CD8-positive, alpha-beta memory T cell (primary cell): ENCODE results near the gene KLK5. TPM values are rescaled to one million over a fixed set of nuclear protein-coding genes. Genes with fewer than 3 reads are reported as not detected.
A peak's percentile ranks its signal among the peaks of the same experiment; 100 is the strongest.

ENCODE experiments used
- CTCF ChIA-PET: fragments of 350-600 bp; sonication (Branson Sonifier 250); formaldehyde crosslinking; loops from one replicate; lab custom pipeline; 2021; ENCODE audit warnings: antibody characterized with exemption; lab: Charles Lee
- POLR2A ChIA-PET: fragments of 350-600 bp; sonication (Branson Sonifier 250); formaldehyde crosslinking; loops from one replicate; lab custom pipeline; 2021; ENCODE audit warnings: antibody characterized with exemption; lab: Charles Lee
- DNase-seq, 5 donors: peaks; one replicate each; pipeline versions ENCODE4 v3.0.0 to v3.0.0-alpha.2; 2020 to 2022; ENCODE audit warnings: mixed read lengths in 1 of 5
- H3K27ac ChIP-seq: one replicate; pipeline ENCODE4 v1.7.0; 2013; ENCODE audit warnings: low read depth, mild to moderate bottlenecking, low read length, moderate library complexity
- H3K27me3 ChIP-seq: 2 replicates; pipeline ENCODE4 v1.7.0; 2013; ENCODE audit warnings: low read length, mild to moderate bottlenecking; ENCODE audit not compliant: insufficient read depth, poor library complexity, severe bottlenecking
- H3K36me3 ChIP-seq: 2 replicates; pipeline ENCODE4 v1.7.0; 2013; ENCODE audit warnings: mild to moderate bottlenecking, low read length, moderate library complexity; ENCODE audit not compliant: insufficient read depth
- H3K4me1 ChIP-seq: 2 replicates; pipeline ENCODE4 v1.7.0; 2013; ENCODE audit warnings: mild to moderate bottlenecking, low read length, moderate library complexity; ENCODE audit not compliant: insufficient read depth
- H3K4me3 ChIP-seq: 2 replicates; pipeline ENCODE4 v1.7.0; 2013; ENCODE audit warnings: mild to moderate bottlenecking, low read length
- H3K9me3 ChIP-seq: 2 replicates; pipeline ENCODE4 v1.7.0; 2013; ENCODE audit warnings: mild to moderate bottlenecking, low read length
- H3K27ac Mint-ChIP-seq, 8 donors: one replicate each; pipeline ENCODE4 v1.8.0; 2020 to 2021; ENCODE audit warnings: mixed read lengths in 8 of 8, mild to moderate bottlenecking in 6 of 8, inconsistent platforms in 3 of 8, moderate library complexity in 3 of 8
- H3K27me3 Mint-ChIP-seq, 2 donors: one replicate each; pipeline ENCODE4 v1.8.0; 2020 to 2021; ENCODE audit warnings: mixed read lengths in 2 of 2, mild to moderate bottlenecking in 1 of 2, moderate library complexity in 1 of 2
- H3K36me3 Mint-ChIP-seq, 3 donors: one replicate each; pipeline ENCODE4 v1.8.0; 2020 to 2021; ENCODE audit warnings: mixed read lengths in 3 of 3, inconsistent platforms in 1 of 3, mild to moderate bottlenecking in 1 of 3
- H3K4me1 Mint-ChIP-seq, 3 donors: one replicate each; pipeline ENCODE4 v1.8.0; 2020 to 2021; ENCODE audit warnings: mixed read lengths in 3 of 3, inconsistent platforms in 1 of 3, mild to moderate bottlenecking in 1 of 3
- H3K4me3 Mint-ChIP-seq, 7 donors: one replicate each; pipeline ENCODE4 v1.8.0; 2020 to 2021; ENCODE audit warnings: mixed read lengths in 7 of 7, mild to moderate bottlenecking in 6 of 7, moderate library complexity in 4 of 7, inconsistent platforms in 2 of 7
- H3K9me3 Mint-ChIP-seq, 5 donors: one replicate each; pipeline ENCODE4 v1.8.0; 2020 to 2022; ENCODE audit warnings: mixed read lengths in 5 of 5, mild to moderate bottlenecking in 3 of 5, moderate library complexity in 2 of 5, inconsistent platforms in 1 of 5
- polyA plus RNA-seq: library from polyadenylated mRNA; unstranded; fragments of 300-500 nt; fragmentation: Illumina TruSeq; gene quantifications from one replicate; pipeline ENCODE4 v1.2.3, GENCODE V29; 2021
- total RNA-seq, 2 experiments: library from RNA; stranded (reverse); gene quantifications; one replicate each; pipeline ENCODE4 v1.2.3, GENCODE V29; 2021

The KLK5 gene
- total and polyA plus RNA-seq, 3 experiments from 2014 or later = not detected

- H3K4me3 Mint-ChIP-seq = no peak overlapping the region
- CTCF ChIA-PET = no interaction called here
These were observed 26.7 kb downstream of the KLK5 start for GRCh38 chr19:50926144-50926543.

GRCh38 chr19:50925734-50926133, 27.1 kb downstream of the KLK5 start:
- Mint-ChIP-seq H3K4me1 (peaks cover 7 to 10% (median 9%) of the 10 kb centered on the region in 3 donors), H3K4me3 (no peak overlapping the region), H3K27me3 (peaks cover 18 to 36% of the 10 kb centered on the region in 2 donors), H3K9me3 (peaks cover 0 to 2% (median 0%) of the 10 kb centered on the region in 5 donors), H3K27ac (no peak overlapping the region), H3K36me3 (peaks cover 0 to 2% (median 0%) of the 10 kb centered on the region in 3 donors)
- peaks cover 7% of the 10 kb centered on the region for H3K27me3 ChIP-seq
- POLR2A ChIA-PET = no interaction called here
- no peak overlapping the region for H3K4me3 ChIP-seq
- no peaks in the 10 kb centered on the region for H3K36me3 ChIP-seq
- peaks cover 4% of the 10 kb centered on the region for H3K4me1 ChIP-seq
- no peaks in the 10 kb centered on the region for H3K9me3 ChIP-seq
- no peak overlapping the region for H3K27ac ChIP-seq
- CTCF ChIA-PET = no interaction called here
- DNase-seq = no peak

More at GRCh38 chr19:50926144-50926543, 26.7 kb downstream of the KLK5 start:
- Mint-ChIP-seq H3K9me3 (peaks cover 0 to 2% (median 0%) of the 10 kb centered on the region in 5 donors), H3K36me3 (peaks cover 0 to 2% (median 0%) of the 10 kb centered on the region in 3 donors), H3K27me3 (peaks cover 20 to 38% of the 10 kb centered on the region in 2 donors), H3K4me1 (peaks cover 7 to 10% (median 9%) of the 10 kb centered on the region in 3 donors), H3K27ac (peak overlapping the region in 1 of 8 donors; percentile 35)
- DNase-seq = no peak
- no peak overlapping the region for H3K4me3 ChIP-seq
- H3K27me3 ChIP-seq = peaks cover 7% of the 10 kb centered on the region
- peaks cover 4% of the 10 kb centered on the region for H3K4me1 ChIP-seq
- H3K27ac ChIP-seq = no peak overlapping the region
- POLR2A ChIA-PET = no interaction called here
- H3K36me3 ChIP-seq = no peaks in the 10 kb centered on the region
- no peaks in the 10 kb centered on the region for H3K9me3 ChIP-seq

- peaks cover 21 to 37% of the 10 kb centered on the region in 2 donors for H3K27me3 Mint-ChIP-seq
- no peak overlapping the region for H3K4me3 Mint-ChIP-seq
- Histone ChIP-seq H3K9me3 (no peaks in the 10 kb centered on the region), H3K27me3 (peaks cover 7% of the 10 kb centered on the region), H3K36me3 (no peaks in the 10 kb centered on the region), H3K4me1 (peaks cover 4% of the 10 kb centered on the region), H3K4me3 (no peak overlapping the region), H3K27ac (no peak overlapping the region)
- H3K9me3 Mint-ChIP-seq = no peaks in the 10 kb centered on the region
- ChIA-PET POLR2A (no interaction called here), CTCF (no interaction called here)
- peaks cover 0 to 2% (median 0%) of the 10 kb centered on the region in 3 donors for H3K36me3 Mint-ChIP-seq
- H3K4me1 Mint-ChIP-seq = peaks cover 7 to 10% (median 8%) of the 10 kb centered on the region in 3 donors
- H3K27ac Mint-ChIP-seq = no peak overlapping the region
- no peak for DNase-seq
These were observed 28.3 kb downstream of the KLK5 start for GRCh38 chr19:50924586-50924985.

GRCh38 chr19:50922317-50922853, 30.5 kb downstream of the KLK5 start:
- DNase-seq = peak; percentile 54 to 76 (median 59)
- H3K4me3 Mint-ChIP-seq = no peak overlapping the region
- Histone ChIP-seq H3K27ac (no peak overlapping the region), H3K4me3 (no peak overlapping the region), H3K9me3 (no peaks in the 10 kb centered on the region), H3K36me3 (no peaks in the 10 kb centered on the region), H3K27me3 (peaks cover 12% of the 10 kb centered on the region), H3K4me1 (peaks cover 4% of the 10 kb centered on the region)
- H3K27ac Mint-ChIP-seq = no peak overlapping the region
- POLR2A ChIA-PET = no interaction called here
- H3K36me3 Mint-ChIP-seq = no peaks in the 10 kb centered on the region
- CTCF ChIA-PET = interaction anchor here (0.6 to 2.2 kb wide), 9 partner anchors 9 to 565 kb away, joined by 3 to 10 read pairs (median 4); no protein-coding TSS in a partner anchor
- H3K9me3 Mint-ChIP-seq = no peaks in the 10 kb centered on the region
- peaks cover 7 to 10% (median 8%) of the 10 kb centered on the region in 3 donors for H3K4me1 Mint-ChIP-seq
- peaks cover 23 to 45% of the 10 kb centered on the region in 2 donors for H3K27me3 Mint-ChIP-seq

GRCh38 chr19:50921426-50922316, 31.2 kb downstream of the KLK5 start:
- POLR2A ChIA-PET = no interaction called here
- Mint-ChIP-seq H3K4me1 (peaks cover 7 to 10% (median 8%) of the 10 kb centered on the region in 3 donors), H3K4me3 (no peak overlapping the region)

GRCh38 chr19:50916069-50916468, 36.8 kb downstream of the KLK5 start:
- no peak for DNase-seq
- Histone ChIP-seq H3K27me3 (peaks cover 10% of the 10 kb centered on the region), H3K4me3 (no peak overlapping the region), H3K9me3 (no peaks in the 10 kb centered on the region), H3K4me1 (no peaks in the 10 kb centered on the region), H3K36me3 (no peaks in the 10 kb centered on the region), H3K27ac (no peak overlapping the region)
- Mint-ChIP-seq H3K4me1 (no peaks in the 10 kb centered on the region), H3K4me3 (no peak overlapping the region), H3K27me3 (peaks cover 34 to 35% of the 10 kb centered on the region in 2 donors), H3K27ac (no peak overlapping the region), H3K36me3 (no peaks in the 10 kb centered on the region), H3K9me3 (no peaks in the 10 kb centered on the region)
- ChIA-PET CTCF (no interaction called here), POLR2A (no interaction called here)

More at GRCh38 chr19:50921426-50922316, 31.2 kb downstream of the KLK5 start:
- H3K27ac ChIP-seq = no peak overlapping the region
- no peaks in the 10 kb centered on the region for H3K36me3 Mint-ChIP-seq
- H3K4me3 ChIP-seq = no peak overlapping the region
- no peaks in the 10 kb centered on the region for H3K36me3 ChIP-seq
- no peaks in the 10 kb centered on the region for H3K9me3 Mint-ChIP-seq
- peaks cover 12% of the 10 kb centered on the region for H3K27me3 ChIP-seq
- no peaks in the 10 kb centered on the region for H3K9me3 ChIP-seq
- H3K27ac Mint-ChIP-seq = no peak overlapping the region
- peaks cover 28 to 47% of the 10 kb centered on the region in 2 donors for H3K27me3 Mint-ChIP-seq
- CTCF ChIA-PET = interaction anchor here (0.6 to 2.2 kb wide), 10 partner anchors 10 to 565 kb away, joined by 3 to 10 read pairs (median 4); no protein-coding TSS in a partner anchor
- H3K4me1 ChIP-seq = peaks cover 4% of the 10 kb centered on the region
- DNase-seq = no peak

- CTCF ChIA-PET = no interaction called here
These were observed 39.8 kb downstream of the KLK5 start for GRCh38 chr19:50912727-50913716.

More at GRCh38 chr19:50912727-50913716, 39.8 kb downstream of the KLK5 start:
- peaks cover 6 to 12% (median 7%) of the 10 kb centered on the region in 3 donors for H3K4me1 Mint-ChIP-seq
- DNase-seq = no peak
- Histone ChIP-seq H3K4me1 (no peaks in the 10 kb centered on the region), H3K27me3 (peaks cover 13% of the 10 kb centered on the region), H3K36me3 (no peaks in the 10 kb centered on the region), H3K27ac (no peak overlapping the region), H3K9me3 (no peaks in the 10 kb centered on the region), H3K4me3 (no peak overlapping the region)
- POLR2A ChIA-PET = no interaction called here
- no peaks in the 10 kb centered on the region for H3K36me3 Mint-ChIP-seq
- H3K9me3 Mint-ChIP-seq = peaks cover 0 to 4% (median 0%) of the 10 kb centered on the region in 5 donors
- peaks cover 41 to 43% of the 10 kb centered on the region in 2 donors for H3K27me3 Mint-ChIP-seq
- H3K27ac Mint-ChIP-seq = no peak overlapping the region
- H3K4me3 Mint-ChIP-seq = no peak overlapping the region
